OCI-M1 (cell line): ENCODE data around the gene CCR6.
"Not testable (repeated sequence)": the region's sequence is repeated elsewhere in the genome, so short reads cannot be mapped to it uniquely, and the experiment has no call there.

Experiments
- DNase-seq: peaks from one replicate; lab custom pipeline; 2025; lab: John Stamatoyannopoulos, UW

Gene CCR6

GRCh38 chr6:167141667-167142432 lies 19.0 kb downstream of the CCR6 start:
- peak; percentile 44 for DNase-seq

GRCh38 chr6:167142433-167142761 lies 19.5 kb downstream of the CCR6 start:
- no peak for DNase-seq

GRCh38 chr6:167143041-167143440 lies 20.1 kb downstream of the CCR6 start:
- no peak for DNase-seq

GRCh38 chr6:167145461-167145860 lies 22.6 kb downstream of the CCR6 start:
- no peak for DNase-seq

GRCh38 chr6:167146135-167146534 lies 23.2 kb downstream of the CCR6 start:
- no peak for DNase-seq

- DNase-seq, result no peak
These were observed 24.1 kb downstream of the CCR6 start for GRCh38 chr6:167146977-167147376.

GRCh38 chr6:167148021-167148420 lies 25.1 kb downstream of the CCR6 start:
- no peak for DNase-seq

- DNase-seq, result no peak
These were observed 26.1 kb downstream of the CCR6 start for GRCh38 chr6:167148997-167149396.

- no peak for DNase-seq
These were observed 28.1 kb downstream of the CCR6 start for GRCh38 chr6:167150941-167151549.

GRCh38 chr6:167151648-167152047 lies 28.8 kb downstream of the CCR6 start:
- DNase-seq, result no peak

- no peak for DNase-seq
These were observed 30.0 kb downstream of the CCR6 start for GRCh38 chr6:167152862-167153261.

- no peak for DNase-seq
These were observed 30.6 kb downstream of the CCR6 start for GRCh38 chr6:167153521-167153959.

GRCh38 chr6:167154291-167154690 lies 31.4 kb downstream of the CCR6 start:
- DNase-seq, result no peak

GRCh38 chr6:167154895-167155294 lies 32.0 kb downstream of the CCR6 start:
- DNase-seq, result no peak

- DNase-seq, result no peak
These were observed 34.5 kb downstream of the CCR6 start for GRCh38 chr6:167157414-167157813.

GRCh38 chr6:167157863-167158262 lies 35.0 kb downstream of the CCR6 start, which contains the start of gene GPR31:
GPR31 (minus strand) TSS chr6:167157980; CDS start chr6:167157831, 149 bp downstream.
- DNase-seq, result no peak

GRCh38 chr6:167161851-167162467 lies 39.1 kb downstream of the CCR6 start:
- no peak for DNase-seq

- DNase-seq, result no peak
These were observed 39.7 kb downstream of the CCR6 start for GRCh38 chr6:167162591-167162990.

- DNase-seq, result no peak
These were observed 40.6 kb downstream of the CCR6 start for GRCh38 chr6:167163476-167164011.

- no peak for DNase-seq
These were observed 41.4 kb downstream of the CCR6 start for GRCh38 chr6:167164261-167164660.

- no peak for DNase-seq
These were observed 43.1 kb downstream of the CCR6 start for GRCh38 chr6:167165858-167166471.

- not testable (repeated sequence) for DNase-seq
These were observed 44.8 kb downstream of the CCR6 start for GRCh38 chr6:167167699-167168098.
